Measurements from ENCODE around the gene TTC9. TPM values are rescaled to one million over a fixed set of nuclear protein-coding genes. Genes with fewer than 3 reads are reported as not detected.

TTC9 gene
- total and polyA plus RNA-seq, 2 donors from 2014 or later = 2.6 to 5.2 TPM

DNA sequence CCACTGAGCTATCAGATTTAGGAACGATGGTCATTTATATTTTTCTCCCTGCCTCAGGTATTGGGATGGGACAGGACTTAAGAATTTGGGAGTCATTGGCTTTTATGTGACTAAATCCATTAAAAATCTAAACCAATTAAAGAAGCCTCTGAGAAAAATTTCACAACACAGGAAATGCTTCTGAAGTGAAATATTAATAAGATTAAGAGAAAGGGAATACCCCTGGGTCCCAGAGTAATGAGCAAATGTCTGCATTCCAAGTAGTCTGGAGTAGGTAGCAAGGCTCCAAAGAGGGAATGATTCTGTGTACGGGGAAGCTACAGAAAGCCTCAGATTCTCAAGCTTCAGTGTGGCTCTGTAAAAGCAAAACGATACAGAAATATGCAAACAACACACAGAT lies 40.6 kb upstream of the TTC9 start:
- intact Hi-C loops (cut with DNase I) = no loop called here
- Histone ChIP-seq H3K27me3 (ENCODE audit: control insufficient read depth, insufficient read depth, low read length) (no peaks in the 10 kb centered on the region), H3K9ac (ENCODE audit: low read length in 3 of 3) (peak overlapping the region in 2 of 3 donors; percentile 43 to 65), H3K36me3 (ENCODE audit: control insufficient read depth in 2 of 3, insufficient read depth in 3 of 3, low read length in 3 of 3) (peaks cover 0 to under 1% (median 0%) of the 10 kb centered on the region in 3 donors), H3K4me1 (ENCODE audit: control insufficient read depth in 2 of 3, insufficient read depth in 2 of 3, low read depth in 1 of 3, low read length in 3 of 3) (peaks cover 0 to 16% (median 6%) of the 10 kb centered on the region in 3 donors), H3K4me3 (ENCODE audit: low read length in 3 of 3) (peak overlapping the region; percentile 58 to 75 (median 75)), H3K9me3 (ENCODE audit: control insufficient read depth in 2 of 3, insufficient read depth in 1 of 3, low read length in 3 of 3) (no peaks in the 10 kb centered on the region), H3K27ac (ENCODE audit: low read depth in 2 of 2, low read length in 2 of 2) (no peak overlapping the region)
- DNase-seq (peak in 1 of 5 donors; percentile 30), FAIRE-seq (no peak)
- TF ChIP-seq, protein P1, sequence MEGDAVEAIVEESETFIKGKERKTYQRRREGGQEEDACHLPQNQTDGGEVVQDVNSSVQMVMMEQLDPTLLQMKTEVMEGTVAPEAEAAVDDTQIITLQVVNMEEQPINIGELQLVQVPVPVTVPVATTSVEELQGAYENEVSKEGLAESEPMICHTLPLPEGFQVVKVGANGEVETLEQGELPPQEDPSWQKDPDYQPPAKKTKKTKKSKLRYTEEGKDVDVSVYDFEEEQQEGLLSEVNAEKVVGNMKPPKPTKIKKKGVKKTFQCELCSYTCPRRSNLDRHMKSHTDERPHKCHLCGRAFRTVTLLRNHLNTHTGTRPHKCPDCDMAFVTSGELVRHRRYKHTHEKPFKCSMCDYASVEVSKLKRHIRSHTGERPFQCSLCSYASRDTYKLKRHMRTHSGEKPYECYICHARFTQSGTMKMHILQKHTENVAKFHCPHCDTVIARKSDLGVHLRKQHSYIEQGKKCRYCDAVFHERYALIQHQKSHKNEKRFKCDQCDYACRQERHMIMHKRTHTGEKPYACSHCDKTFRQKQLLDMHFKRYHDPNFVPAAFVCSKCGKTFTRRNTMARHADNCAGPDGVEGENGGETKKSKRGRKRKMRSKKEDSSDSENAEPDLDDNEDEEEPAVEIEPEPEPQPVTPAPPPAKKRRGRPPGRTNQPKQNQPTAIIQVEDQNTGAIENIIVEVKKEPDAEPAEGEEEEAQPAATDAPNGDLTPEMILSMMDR (IDR thresholded peaks at IDR 0.05; ENCODE audit: borderline replicate concordance, extremely low read depth, insufficient read depth) = no peak

DNA sequence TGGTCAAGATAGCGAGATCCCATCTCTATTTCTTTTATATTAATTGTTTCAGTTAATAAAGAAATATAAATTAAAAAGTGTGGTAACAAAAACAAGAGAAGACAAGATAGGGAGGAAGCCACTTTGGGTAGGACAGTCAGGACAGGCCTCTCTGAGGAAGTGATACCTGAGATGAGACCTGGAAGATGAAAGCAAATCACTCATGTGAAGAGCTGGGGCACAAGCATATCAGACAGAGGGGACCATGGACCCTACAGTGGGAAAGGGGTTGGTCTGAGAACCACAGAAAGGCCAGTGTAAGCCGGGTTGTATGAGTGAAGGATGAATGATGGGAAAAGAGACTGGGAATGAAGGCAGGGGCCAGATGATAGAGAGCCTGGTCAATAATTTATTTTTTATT lies 39.5 kb upstream of the TTC9 start:
- Histone ChIP-seq H3K27ac (ENCODE audit: low read depth in 2 of 2, low read length in 2 of 2) (no peak overlapping the region), H3K9me3 (ENCODE audit: control insufficient read depth in 2 of 3, insufficient read depth in 1 of 3, low read length in 3 of 3) (no peaks in the 10 kb centered on the region), H3K4me1 (ENCODE audit: control insufficient read depth in 2 of 3, insufficient read depth in 2 of 3, low read depth in 1 of 3, low read length in 3 of 3) (peaks cover 0 to 16% (median 6%) of the 10 kb centered on the region in 3 donors), H3K27me3 (ENCODE audit: control insufficient read depth, insufficient read depth, low read length) (no peaks in the 10 kb centered on the region), H3K4me3 (ENCODE audit: low read length in 3 of 3) (no peak overlapping the region), H3K9ac (ENCODE audit: low read length in 3 of 3) (no peak overlapping the region), H3K36me3 (ENCODE audit: control insufficient read depth in 2 of 3, insufficient read depth in 3 of 3, low read length in 3 of 3) (no peaks in the 10 kb centered on the region)
- intact Hi-C loops (cut with DNase I) = no loop called here
- TF ChIP-seq, protein P1 (IDR thresholded peaks at IDR 0.05; ENCODE audit: borderline replicate concordance, extremely low read depth, insufficient read depth) = no peak
- FAIRE-seq = no peak
- no peak for DNase-seq

DNA sequence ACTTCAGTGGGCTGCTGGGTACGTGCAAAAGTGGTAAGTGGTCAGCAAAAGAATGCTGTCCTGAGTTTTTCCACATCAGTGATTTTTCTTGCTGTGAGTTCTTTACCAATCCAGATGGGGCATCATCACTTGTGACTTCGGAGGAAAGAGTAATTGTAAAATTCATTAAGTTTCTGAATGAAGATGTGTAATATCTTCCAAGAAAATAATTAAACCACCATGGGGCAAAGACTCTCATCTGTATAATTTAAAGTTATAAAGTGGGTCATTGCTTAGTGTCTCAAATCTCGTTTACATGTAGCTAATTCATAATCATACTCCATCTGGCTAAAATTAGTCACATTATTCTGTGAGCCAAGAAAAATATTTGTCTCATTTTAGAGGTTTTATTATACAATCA lies 30.5 kb upstream of the TTC9 start:
- intact Hi-C loops (cut with DNase I) = loop anchor here (10.0 kb wide), 1 partner anchor 94 kb away; no protein-coding TSS in a partner anchor
- no peak for FAIRE-seq
- Histone ChIP-seq H3K4me1 (ENCODE audit: control insufficient read depth in 2 of 3, insufficient read depth in 2 of 3, low read depth in 1 of 3, low read length in 3 of 3) (no peaks in the 10 kb centered on the region), H3K27ac (ENCODE audit: low read depth in 2 of 2, low read length in 2 of 2) (no peak overlapping the region), H3K9me3 (ENCODE audit: control insufficient read depth in 2 of 3, insufficient read depth in 1 of 3, low read length in 3 of 3) (no peaks in the 10 kb centered on the region), H3K4me3 (ENCODE audit: low read length in 3 of 3) (no peak overlapping the region), H3K36me3 (ENCODE audit: control insufficient read depth in 2 of 3, insufficient read depth in 3 of 3, low read length in 3 of 3) (no peaks in the 10 kb centered on the region), H3K27me3 (ENCODE audit: control insufficient read depth, insufficient read depth, low read length) (no peaks in the 10 kb centered on the region), H3K9ac (ENCODE audit: low read length in 3 of 3) (no peak overlapping the region)
- no peak for DNase-seq
- TF ChIP-seq, protein P1 (IDR thresholded peaks at IDR 0.05; ENCODE audit: borderline replicate concordance, extremely low read depth, insufficient read depth) = no peak

DNA sequence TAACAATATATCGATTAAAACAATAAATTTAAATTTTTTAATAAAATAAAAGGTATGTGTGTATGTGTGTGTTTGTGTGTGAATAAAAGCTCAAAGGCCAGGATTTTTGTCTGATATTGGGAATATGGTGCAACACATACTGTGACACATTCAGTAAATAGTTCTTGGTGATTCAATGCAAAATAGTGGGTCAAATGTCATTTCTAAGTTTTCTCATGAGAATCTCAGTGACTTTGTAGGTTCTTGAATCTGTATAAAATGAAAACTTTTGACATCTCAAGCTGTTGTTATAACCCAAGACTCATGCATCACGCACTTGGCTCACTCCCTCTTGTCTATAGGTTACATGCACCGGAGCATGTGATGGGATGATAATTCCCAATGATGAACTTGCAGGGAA lies 25.1 kb upstream of the TTC9 start:
- H3K9me3 ChIP-seq (ENCODE audit: control insufficient read depth in 2 of 3, insufficient read depth in 1 of 3, low read length in 3 of 3) = no peaks in the 10 kb centered on the region
- no peaks in the 10 kb centered on the region for H3K36me3 ChIP-seq (ENCODE audit: control insufficient read depth in 2 of 3, insufficient read depth in 3 of 3, low read length in 3 of 3)
- intact Hi-C loops (cut with DNase I) = loop anchor here (10.0 kb wide), 1 partner anchor 88 kb away; no protein-coding TSS in a partner anchor
- FAIRE-seq = no peak
- H3K27ac ChIP-seq (ENCODE audit: low read depth in 2 of 2, low read length in 2 of 2) = no peak overlapping the region
- H3K9ac ChIP-seq (ENCODE audit: low read length in 3 of 3) = no peak overlapping the region
- H3K27me3 ChIP-seq (ENCODE audit: control insufficient read depth, insufficient read depth, low read length) = no peaks in the 10 kb centered on the region
- DNase-seq = no peak
- no peak overlapping the region for H3K4me3 ChIP-seq (ENCODE audit: low read length in 3 of 3)
- H3K4me1 ChIP-seq (ENCODE audit: control insufficient read depth in 2 of 3, insufficient read depth in 2 of 3, low read depth in 1 of 3, low read length in 3 of 3) = no peaks in the 10 kb centered on the region
- TF ChIP-seq, protein P1 (IDR thresholded peaks at IDR 0.05; ENCODE audit: borderline replicate concordance, extremely low read depth, insufficient read depth) = no peak

Data from kidney (tissue), 14 donors.